ENCODE results near the gene HECTD2.
"Not testable (repeated sequence)": the region's sequence is repeated elsewhere in the genome, so short reads cannot be mapped to it uniquely, and the experiment has no call there.

HECTD2 gene

DNA sequence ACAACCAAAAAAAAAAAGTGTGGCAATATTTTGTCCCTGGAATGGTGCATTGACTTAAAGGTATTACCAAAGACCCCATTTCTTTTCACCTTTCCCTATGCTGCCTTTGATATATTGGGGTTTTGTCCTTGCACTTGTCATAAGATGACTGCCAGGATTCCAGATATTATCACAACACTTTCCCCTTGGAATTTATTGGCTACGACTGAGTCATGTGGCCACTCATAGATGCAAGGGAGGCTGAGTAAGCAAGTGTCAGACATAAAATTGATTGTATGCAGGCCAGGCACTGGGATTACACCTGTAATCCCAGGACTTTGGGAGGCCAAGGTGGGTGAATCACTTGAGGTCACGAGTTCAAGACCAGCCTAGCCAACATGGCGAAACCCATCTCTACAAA, 139.1 kb downstream of the HECTD2 start:
- Mint-ChIP-seq H3K9me3 (no peaks in the 10 kb centered on the region), H3K4me3 (no peak overlapping the region), H3K36me3 (ENCODE audit: low read depth) (no peaks in the 10 kb centered on the region), H3K27ac (no peak overlapping the region), H3K27me3 (peaks cover 7% of the 10 kb centered on the region), H3K4me1 (ENCODE audit: low read depth) (no peaks in the 10 kb centered on the region)
- intact Hi-C loops (cut with micrococcal nuclease): no loop called here

- peaks cover 7% of the 10 kb centered on the region for H3K27me3 Mint-ChIP-seq
These were observed 139.9 kb downstream of the HECTD2 start for GRCh38 chr10:91550021-91550420.

GRCh38 chr10:91551856-91552255, 141.7 kb downstream of the HECTD2 start:
- no peak overlapping the region for H3K27ac Mint-ChIP-seq
- H3K36me3 Mint-ChIP-seq (ENCODE audit: low read depth): no peaks in the 10 kb centered on the region
- H3K4me3 Mint-ChIP-seq: no peak overlapping the region
- H3K4me1 Mint-ChIP-seq (ENCODE audit: low read depth): no peaks in the 10 kb centered on the region
- H3K9me3 Mint-ChIP-seq: no peaks in the 10 kb centered on the region
- intact Hi-C loops (cut with micrococcal nuclease): loop anchor here (2.0 to 10.0 kb wide), 3 partner anchors 60 to 363 kb away; no protein-coding TSS in a partner anchor
- H3K27me3 Mint-ChIP-seq: peaks cover 4% of the 10 kb centered on the region

More at GRCh38 chr10:91550021-91550420, 139.9 kb downstream of the HECTD2 start:
- no peaks in the 10 kb centered on the region for H3K4me1 Mint-ChIP-seq (ENCODE audit: low read depth)
- no peak overlapping the region for H3K27ac Mint-ChIP-seq
- H3K9me3 Mint-ChIP-seq: no peaks in the 10 kb centered on the region
- H3K4me3 Mint-ChIP-seq: no peak overlapping the region
- intact Hi-C loops (cut with micrococcal nuclease): loop anchor here (2.0 to 10.0 kb wide), 3 partner anchors 58 to 365 kb away; no protein-coding TSS in a partner anchor
- no peaks in the 10 kb centered on the region for H3K36me3 Mint-ChIP-seq (ENCODE audit: low read depth)

- H3K9me3 Mint-ChIP-seq: no peaks in the 10 kb centered on the region
- intact Hi-C loops (cut with micrococcal nuclease): loop anchor here (5.0 to 10.0 kb wide), 2 partner anchors 60 to 362 kb away; no protein-coding TSS in a partner anchor
- peaks cover 4% of the 10 kb centered on the region for H3K27me3 Mint-ChIP-seq
- H3K4me1 Mint-ChIP-seq (ENCODE audit: low read depth): no peaks in the 10 kb centered on the region
- no peak overlapping the region for H3K4me3 Mint-ChIP-seq
- no peaks in the 10 kb centered on the region for H3K36me3 Mint-ChIP-seq (ENCODE audit: low read depth)
- H3K27ac Mint-ChIP-seq: no peak overlapping the region
These were observed 142.3 kb downstream of the HECTD2 start for GRCh38 chr10:91552274-91553095.

- no peaks in the 10 kb centered on the region for H3K4me1 Mint-ChIP-seq (ENCODE audit: low read depth)
- no peak overlapping the region for H3K4me3 Mint-ChIP-seq
- no peaks in the 10 kb centered on the region for H3K9me3 Mint-ChIP-seq
- intact Hi-C loops (cut with micrococcal nuclease): loop anchor here (10.0 kb wide), 1 partner anchor 359 kb away; no protein-coding TSS in a partner anchor
- H3K27me3 Mint-ChIP-seq: peaks cover 4% of the 10 kb centered on the region
- no peaks in the 10 kb centered on the region for H3K36me3 Mint-ChIP-seq (ENCODE audit: low read depth)
- no peak overlapping the region for H3K27ac Mint-ChIP-seq
These were observed 145.3 kb downstream of the HECTD2 start for GRCh38 chr10:91555455-91555854.

- Mint-ChIP-seq H3K36me3 (ENCODE audit: low read depth) (no peaks in the 10 kb centered on the region), H3K9me3 (no peaks in the 10 kb centered on the region), H3K27ac (no peak overlapping the region), H3K4me1 (ENCODE audit: low read depth) (no peaks in the 10 kb centered on the region), H3K4me3 (no peak overlapping the region), H3K27me3 (peaks cover under 1% of the 10 kb centered on the region)
- intact Hi-C loops (cut with micrococcal nuclease): loop anchor here (10.0 kb wide), 1 partner anchor 358 kb away; no protein-coding TSS in a partner anchor
These were observed 146.8 kb downstream of the HECTD2 start for GRCh38 chr10:91556691-91557566.

- H3K27me3 Mint-ChIP-seq: no peaks in the 10 kb centered on the region
- no peaks in the 10 kb centered on the region for H3K4me1 Mint-ChIP-seq (ENCODE audit: low read depth)
- no peaks in the 10 kb centered on the region for H3K36me3 Mint-ChIP-seq (ENCODE audit: low read depth)
- no peak overlapping the region for H3K4me3 Mint-ChIP-seq
- no peak overlapping the region for H3K27ac Mint-ChIP-seq
- intact Hi-C loops (cut with micrococcal nuclease): loop anchor here (10.0 kb wide), 1 partner anchor 357 kb away; no protein-coding TSS in a partner anchor
- no peaks in the 10 kb centered on the region for H3K9me3 Mint-ChIP-seq
These were observed 147.5 kb downstream of the HECTD2 start for GRCh38 chr10:91557651-91558111.

DNA sequence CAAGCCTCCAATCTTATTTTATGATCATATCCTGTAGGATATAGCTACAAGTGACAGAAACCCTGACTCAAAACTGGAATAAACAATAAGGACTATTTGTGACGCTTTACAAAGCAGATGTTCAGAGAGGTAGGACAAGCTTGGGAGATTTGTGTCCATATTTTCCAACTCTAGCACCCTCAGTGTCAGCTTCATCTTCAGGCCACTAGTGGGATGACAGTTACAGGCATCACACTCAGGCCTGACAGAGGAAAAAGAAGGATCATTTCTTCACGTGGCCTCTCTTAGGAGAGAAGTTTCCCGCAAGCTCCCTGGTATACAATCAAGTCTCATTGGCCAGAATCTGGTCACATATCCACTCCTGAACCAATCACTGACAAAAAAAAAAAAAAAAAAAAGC, 148.3 kb downstream of the HECTD2 start:
- Mint-ChIP-seq H3K36me3 (ENCODE audit: low read depth) (no peaks in the 10 kb centered on the region), H3K27me3 (peaks cover 4% of the 10 kb centered on the region), H3K27ac (no peak overlapping the region), H3K9me3 (no peaks in the 10 kb centered on the region), H3K4me1 (ENCODE audit: low read depth) (no peaks in the 10 kb centered on the region), H3K4me3 (no peak overlapping the region)
- intact Hi-C loops (cut with micrococcal nuclease): loop anchor here (10.0 kb wide), 1 partner anchor 356 kb away; no protein-coding TSS in a partner anchor

- Mint-ChIP-seq H3K36me3 (ENCODE audit: low read depth) (no peaks in the 10 kb centered on the region), H3K4me1 (ENCODE audit: low read depth) (no peaks in the 10 kb centered on the region), H3K27ac (no peak overlapping the region), H3K27me3 (peaks cover 4% of the 10 kb centered on the region), H3K4me3 (no peak overlapping the region), H3K9me3 (no peaks in the 10 kb centered on the region)
- intact Hi-C loops (cut with micrococcal nuclease): loop anchor here (10.0 kb wide), 1 partner anchor 356 kb away; no protein-coding TSS in a partner anchor
These were observed 149.0 kb downstream of the HECTD2 start for GRCh38 chr10:91559169-91559568.

GRCh38 chr10:91559750-91560149, 149.6 kb downstream of the HECTD2 start:
- no peaks in the 10 kb centered on the region for H3K9me3 Mint-ChIP-seq
- no peaks in the 10 kb centered on the region for H3K4me1 Mint-ChIP-seq (ENCODE audit: low read depth)
- peaks cover 4% of the 10 kb centered on the region for H3K27me3 Mint-ChIP-seq
- no peaks in the 10 kb centered on the region for H3K36me3 Mint-ChIP-seq (ENCODE audit: low read depth)
- H3K4me3 Mint-ChIP-seq: no peak overlapping the region
- H3K27ac Mint-ChIP-seq: no peak overlapping the region
- intact Hi-C loops (cut with micrococcal nuclease): loop anchor here (10.0 kb wide), 1 partner anchor 355 kb away; no protein-coding TSS in a partner anchor

DNA sequence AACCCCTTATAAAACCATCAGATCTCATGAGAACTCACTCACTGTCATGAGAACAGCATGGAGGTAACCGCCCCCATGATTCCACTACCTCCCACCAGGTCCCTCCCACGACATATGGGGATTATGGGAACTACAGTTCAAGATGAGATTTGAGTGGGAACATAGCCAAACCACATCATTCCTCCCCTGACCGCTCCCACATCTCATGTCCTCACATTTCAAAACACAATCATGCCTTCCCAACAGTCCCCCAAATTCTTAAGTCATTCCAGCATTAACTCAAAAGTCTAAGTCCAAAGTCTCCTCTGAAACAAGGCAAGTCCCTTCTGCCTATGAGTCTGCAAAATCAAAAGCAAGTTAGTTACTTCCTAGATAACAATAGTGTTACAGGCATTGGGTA, 150.7 kb downstream of the HECTD2 start:
- H3K4me3 Mint-ChIP-seq; intact Hi-C loops (cut with micrococcal nuclease); H3K27ac Mint-ChIP-seq; H3K4me1 Mint-ChIP-seq (ENCODE audit: low read depth); H3K27me3 Mint-ChIP-seq; H3K9me3 Mint-ChIP-seq; H3K36me3 Mint-ChIP-seq (ENCODE audit: low read depth): not testable (repeated sequence)

- Mint-ChIP-seq H3K36me3 (ENCODE audit: low read depth) (no peaks in the 10 kb centered on the region), H3K9me3 (no peaks in the 10 kb centered on the region), H3K4me3 (no peak overlapping the region), H3K27ac (no peak overlapping the region), H3K4me1 (ENCODE audit: low read depth) (peaks cover 11% of the 10 kb centered on the region), H3K27me3 (peaks cover 15% of the 10 kb centered on the region)
- intact Hi-C loops (cut with micrococcal nuclease): no loop called here
These were observed 152.9 kb downstream of the HECTD2 start for GRCh38 chr10:91562839-91563581.

DNA sequence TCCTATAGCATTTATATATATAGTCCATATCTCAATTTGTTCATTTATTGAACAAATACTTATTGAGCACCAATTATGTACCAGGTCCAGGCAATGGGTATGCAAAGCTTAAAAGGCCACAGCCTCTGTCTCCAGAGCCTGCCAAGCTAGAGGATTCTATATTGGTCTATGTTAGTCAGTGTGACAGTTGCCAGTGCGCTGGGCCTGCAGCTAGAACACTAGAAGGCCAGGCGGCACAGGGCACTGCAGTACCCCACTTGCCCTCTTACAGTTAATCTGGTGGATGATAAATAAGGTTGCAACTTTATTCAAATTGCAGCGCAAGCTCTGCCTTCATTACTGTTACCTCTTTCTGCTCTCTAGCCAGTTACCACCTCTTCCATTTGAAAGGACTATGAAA, 153.9 kb downstream of the HECTD2 start:
- H3K9me3 Mint-ChIP-seq: no peaks in the 10 kb centered on the region
- peaks cover 11% of the 10 kb centered on the region for H3K4me1 Mint-ChIP-seq (ENCODE audit: low read depth)
- intact Hi-C loops (cut with micrococcal nuclease): no loop called here
- no peak overlapping the region for H3K27ac Mint-ChIP-seq
- H3K27me3 Mint-ChIP-seq: peaks cover 15% of the 10 kb centered on the region
- H3K36me3 Mint-ChIP-seq (ENCODE audit: low read depth): no peaks in the 10 kb centered on the region
- H3K4me3 Mint-ChIP-seq: no peak overlapping the region
